SK-N-SH (cell line): Measurements from ENCODE around the gene PPP1R12B. TPM values are rescaled to one million over a fixed set of nuclear protein-coding genes. Genes with fewer than 3 reads are reported as not detected.
"Not testable (repeated sequence)": the region's sequence is repeated elsewhere in the genome, so short reads cannot be mapped to it uniquely, and the experiment has no call there.

Experiments
- CTCF ChIA-PET: fragments of 300-600, 350-600 bp; formaldehyde crosslinking; extraction: SDS; loops from one replicate; lab custom pipeline; 2021; lab: Yijun Ruan, JAX
- POLR2A ChIA-PET: fragments of 350-600 bp; sonication (Branson Sonifier 250); formaldehyde crosslinking; extraction: SDS; loops from one replicate; lab custom pipeline; 2020; ENCODE audit warnings: antibody characterized with exemption, inconsistent platforms; lab: Yijun Ruan, JAX
- DNase-seq: peaks from one replicate; pipeline ENCODE4 v3.0.0; 2012
- H2AFZ ChIP-seq: fragments of 200-600 bp; sonication (generic); 2 replicates; pipeline ENCODE4 v1.8.1; 2016; ENCODE audit warnings: antibody characterized with exemption, mild to moderate bottlenecking, low read depth
- H3F3A ChIP-seq: fragments of 200-600 bp; sonication (generic); replicated peaks from 2 replicates; pipeline ENCODE3; 2016; ENCODE audit warnings: antibody characterized with exemption, mild to moderate bottlenecking; ENCODE audit not compliant: insufficient read depth
- H3K27ac ChIP-seq, 2 experiments: fragments of 200-500 bp in 1 of 2; fragments of 200-600 bp in 1 of 2; sonication (Bioruptor generic) in 1 of 2; sonication (generic), shearing (Covaris generic) in 1 of 2; 2 replicates each; pipeline versions ENCODE4 v1.5.1 to v1.6.1; 2014 to 2016; ENCODE audit warnings: low read depth in 2 of 2, inconsistent platforms in 1 of 2, low read length in 1 of 2, mild to moderate bottlenecking in 1 of 2, mixed read lengths in 1 of 2
- H3K27me3 ChIP-seq: fragments of 200-600 bp; sonication (generic), shearing (Covaris generic); 2 replicates; pipeline ENCODE4 v1.6.1; 2016; ENCODE audit warnings: mixed run types; ENCODE audit not compliant: insufficient read depth
- H3K36me3 ChIP-seq, 2 experiments: fragments of 200-500 bp in 1 of 2; fragments of 200-600 bp in 1 of 2; sonication (Bioruptor generic) in 1 of 2; sonication (generic) in 1 of 2; replicated peaks in 1 of 2; 2 replicates each; pipeline versions ENCODE3 to v1.5.1; 2014 to 2016; ENCODE audit warnings: low read length in 1 of 2, mild to moderate bottlenecking in 1 of 2; ENCODE audit not compliant: insufficient read depth in 2 of 2, control insufficient read depth in 1 of 2
- H3K4me1 ChIP-seq, 2 experiments: fragments of 200-500 bp in 1 of 2; fragments of 200-600 bp in 1 of 2; sonication (Bioruptor generic) in 1 of 2; sonication (generic), shearing (Covaris generic) in 1 of 2; 2 replicates each; pipeline versions ENCODE4 v1.5.1 to v1.6.1; 2014 to 2016; ENCODE audit warnings: low read depth in 1 of 2, low read length in 1 of 2, mixed run types in 1 of 2; ENCODE audit not compliant: insufficient read depth in 2 of 2, control insufficient read depth in 1 of 2
- H3K4me2 ChIP-seq: fragments of 200-600 bp; sonication (generic), shearing (Covaris generic); 2 replicates; pipeline ENCODE4 v1.6.1; 2017; ENCODE audit warnings: mixed run types
- H3K4me3 ChIP-seq, 2 experiments: fragments of 200-500 bp in 1 of 2; fragments of 200-600 bp in 1 of 2; sonication (Bioruptor generic) in 1 of 2; sonication (generic), shearing (Covaris generic) in 1 of 2; 2 replicates each; pipeline versions ENCODE4 v1.5.1 to v1.8.1; 2014 to 2016; ENCODE audit warnings: low read depth in 2 of 2, inconsistent platforms in 1 of 2, low read length in 1 of 2, mild to moderate bottlenecking in 1 of 2, mixed read lengths in 1 of 2, moderate library complexity in 1 of 2
- H3K79me2 ChIP-seq: fragments of 200-600 bp; sonication (generic); 2 replicates; pipeline ENCODE4 v1.8.1; 2017; ENCODE audit warnings: mild to moderate bottlenecking; ENCODE audit not compliant: insufficient read depth
- H3K9ac ChIP-seq: fragments of 200-600 bp; sonication (generic); 2 replicates; pipeline ENCODE4 v1.6.1; 2017; ENCODE audit warnings: mixed run types
- H3K9me2 ChIP-seq: fragments of 200-600 bp; sonication (generic); 2 replicates; pipeline ENCODE4 v1.6.1; 2017; ENCODE audit warnings: mixed run types
- H3K9me3 ChIP-seq: fragments of 200-600 bp; sonication (generic); 2 replicates; pipeline ENCODE4 v1.6.1; 2017; ENCODE audit warnings: mixed run types, mild to moderate bottlenecking, moderate library complexity
- H4K20me1 ChIP-seq: fragments of 200-600 bp; sonication (generic); 2 replicates; pipeline ENCODE4 v1.6.1; 2017; ENCODE audit warnings: mild to moderate bottlenecking, mixed run types; ENCODE audit not compliant: insufficient read depth
- CHD2 ChIP-seq: fragments of 150-350 bp; IDR thresholded peaks from 2 replicates; pipeline ENCODE4 v1.6.1; 2018; ENCODE audit warnings: low read length; ENCODE audit not compliant: partially characterized antibody
- ELF1 ChIP-seq: IDR thresholded peaks from 2 replicates; pipeline ENCODE4 v1.4.0; 2012
- EZH2phosphoT487 ChIP-seq: fragments of 200-600 bp; sonication (generic); IDR thresholded peaks from 2 replicates; pipeline ENCODE4 v1.6.1; 2017; ENCODE audit warnings: low read depth, mixed run types, mild to moderate bottlenecking, antibody characterized with exemption, moderate library complexity, borderline replicate concordance
- GATA2 ChIP-seq: sonication (generic); formaldehyde crosslinking; IDR thresholded peaks from 2 replicates; pipeline ENCODE4 v1.5.0; 2020; ENCODE audit warnings: mild to moderate bottlenecking, missing genetic modification reagents
- RXRA ChIP-seq: IDR thresholded peaks from 2 replicates; pipeline ENCODE4 v1.4.0; 2012; ENCODE audit warnings: low read depth, mild to moderate bottlenecking, borderline replicate concordance
- TEAD4 ChIP-seq: IDR thresholded peaks from 2 replicates; pipeline ENCODE4 v1.4.0; 2012; ENCODE audit warnings: mild to moderate bottlenecking, borderline replicate concordance; ENCODE audit not compliant: insufficient read depth
- USF2 ChIP-seq: fragments of 150-350 bp; IDR thresholded peaks from 2 replicates; pipeline ENCODE4 v1.6.1; 2017; ENCODE audit warnings: antibody characterized with exemption, low read length, low read depth, borderline replicate concordance
- WGBS: methylation state at CpG from one replicate; pipeline ENCODE4 v1.1.6; 2017; ENCODE audit warnings: low lambda C conversion rate; 5-methylcytosine and 5-hydroxymethylcytosine counted together
- polyA plus RNA-seq, 3 experiments: library from polyadenylated mRNA; depleted of rRNA; stranded (reverse); fragments of >200 nt; gene quantifications; 2 replicates each; pipeline ENCODE4 v1.2.3, GENCODE V29; 2012
- TF ChIP-seq, protein P1 (sequence below): IDR thresholded peaks from 2 replicates; pipeline ENCODE4 v1.4.0; 2012; ENCODE audit warnings: low read depth, borderline replicate concordance

PPP1R12B gene
- polyA plus RNA-seq, 1 of the 3 experiments (the other 2 are of a cell fraction) = 2.8 TPM

GRCh38 chr1:202632241-202632640 lies 283.7 kb downstream of the PPP1R12B start:
- DNase-seq = no peak
- CTCF ChIA-PET = interaction anchor here (1.1 to 1.2 kb wide), 2 partner anchors 10 to 288 kb away, joined by 3 read pairs; no protein-coding TSS in a partner anchor
- no peak overlapping the region for H3K4me3 ChIP-seq
- TF ChIP-seq ELF1 = no peak
- no peak for TF ChIP-seq GATA2
- no peak for TF ChIP-seq CHD2
- TF ChIP-seq RXRA = no peak
- TF ChIP-seq, protein P1, sequence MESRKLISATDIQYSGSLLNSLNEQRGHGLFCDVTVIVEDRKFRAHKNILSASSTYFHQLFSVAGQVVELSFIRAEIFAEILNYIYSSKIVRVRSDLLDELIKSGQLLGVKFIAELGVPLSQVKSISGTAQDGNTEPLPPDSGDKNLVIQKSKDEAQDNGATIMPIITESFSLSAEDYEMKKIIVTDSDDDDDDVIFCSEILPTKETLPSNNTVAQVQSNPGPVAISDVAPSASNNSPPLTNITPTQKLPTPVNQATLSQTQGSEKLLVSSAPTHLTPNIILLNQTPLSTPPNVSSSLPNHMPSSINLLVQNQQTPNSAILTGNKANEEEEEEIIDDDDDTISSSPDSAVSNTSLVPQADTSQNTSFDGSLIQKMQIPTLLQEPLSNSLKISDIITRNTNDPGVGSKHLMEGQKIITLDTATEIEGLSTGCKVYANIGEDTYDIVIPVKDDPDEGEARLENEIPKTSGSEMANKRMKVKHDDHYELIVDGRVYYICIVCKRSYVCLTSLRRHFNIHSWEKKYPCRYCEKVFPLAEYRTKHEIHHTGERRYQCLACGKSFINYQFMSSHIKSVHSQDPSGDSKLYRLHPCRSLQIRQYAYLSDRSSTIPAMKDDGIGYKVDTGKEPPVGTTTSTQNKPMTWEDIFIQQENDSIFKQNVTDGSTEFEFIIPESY = no peak
- no peak for TF ChIP-seq EZH2phosphoT487
- no peak for TF ChIP-seq TEAD4
- TF ChIP-seq USF2 = no peak
- WGBS = 79% methylated on average over 9 of the region's 10 CpGs
- H3K9me2 ChIP-seq = no peaks in the 10 kb centered on the region
- H3K4me2 ChIP-seq = no peak overlapping the region
- H3F3A ChIP-seq = no peaks in the 10 kb centered on the region
- H4K20me1 ChIP-seq = no peaks in the 10 kb centered on the region
- POLR2A ChIA-PET = no interaction called here
- H3K4me1 ChIP-seq = no peaks in the 10 kb centered on the region; a peak in 1 of 4 replicates
- H2AFZ ChIP-seq = no peak overlapping the region
- H3K9ac ChIP-seq = no peak overlapping the region
- no peak overlapping the region for H3K27ac ChIP-seq
- H3K9me3 ChIP-seq = no peaks in the 10 kb centered on the region
- no peaks in the 10 kb centered on the region for H3K79me2 ChIP-seq
- H3K36me3 ChIP-seq = no peaks in the 10 kb centered on the region
- no peaks in the 10 kb centered on the region; the same call in 1 of the 2 replicates for H3K27me3 ChIP-seq

- H3F3A ChIP-seq, DNase-seq, H3K27ac ChIP-seq, H3K36me3 ChIP-seq, H3K4me3 ChIP-seq, CTCF ChIA-PET, H4K20me1 ChIP-seq, H3K4me1 ChIP-seq, H3K4me2 ChIP-seq, H3K9ac ChIP-seq, H2AFZ ChIP-seq, H3K9me3 ChIP-seq, POLR2A ChIA-PET, H3K79me2 ChIP-seq, H3K9me2 ChIP-seq: not testable (repeated sequence)
- 25% methylated on average over 1 of the region's 3 CpGs for WGBS
- H3K27me3 ChIP-seq = peaks cover 23% of the 10 kb centered on the region; the same call in 1 of the 2 replicates
These were observed 287.7 kb downstream of the PPP1R12B start for GRCh38 chr1:202636171-202636570.

- H3K4me2 ChIP-seq, H3K79me2 ChIP-seq, H3K4me1 ChIP-seq, H3K9ac ChIP-seq, POLR2A ChIA-PET, H3K36me3 ChIP-seq, DNase-seq, H4K20me1 ChIP-seq, H3K27ac ChIP-seq, H2AFZ ChIP-seq, H3K9me2 ChIP-seq, H3K9me3 ChIP-seq, H3F3A ChIP-seq, H3K4me3 ChIP-seq: not testable (repeated sequence)
- 75% methylated on average over 10 of the region's 16 CpGs for WGBS
- CTCF ChIA-PET = interaction anchor here (0.9 to 1.1 kb wide), 2 partner anchors 72 to 82 kb away, joined by 3 read pairs; partner anchors contain the start of gene SYT2
- H3K27me3 ChIP-seq = peaks cover 36% of the 10 kb centered on the region; the same call in 1 of the 2 replicates
These were observed 289.0 kb downstream of the PPP1R12B start for GRCh38 chr1:202637321-202638018.
